Measurements from ENCODE around the gene SLC9A2. TPM values are rescaled to one million over a fixed set of nuclear protein-coding genes. Genes with fewer than 3 reads are reported as not detected.
A peak's percentile ranks its signal among the peaks of the same experiment; 100 is the strongest.

The SLC9A2 gene
- total RNA-seq, 4 donors from 2014 or later = 61.7 to 151 (median 80.6) TPM

- intact Hi-C loops (cut with DNase I; ENCODE audit: low total_unique reads) (no loop called here), in situ Hi-C loops (cut with MboI; ENCODE audit: low pct_ligation_motif_present in 1 of 4, low pct_unique_long_range_greater_than_20kb in 1 of 4, low sequenced_read_pairs in 3 of 4) (no loop called here)
- Histone ChIP-seq H3K27me3 (no peaks in the 10 kb centered on the region), H3K4me1 (peaks cover 11 to 22% (median 13%) of the 10 kb centered on the region in 4 donors), H3K9me3 (no peaks in the 10 kb centered on the region), H3K4me3 (peak overlapping the region; percentile 82 to 97 (median 92)), H3K36me3 (peaks cover 0 to 2% (median under 1%) of the 10 kb centered on the region in 4 donors), H3K27ac (peak overlapping the region; percentile 88 to 92 (median 90))
- TF ChIP-seq CTCF (IDR thresholded peaks at IDR 0.05) (peak in 3 of 5 experiments; percentile 8 to 25 (median 22)), POLR2AphosphoS5 (IDR thresholded peaks at IDR 0.05) (peak; percentile 71 to 94 (median 87)), POLR2A (IDR thresholded peaks at IDR 0.05) (peak; percentile 90), EP300 (IDR thresholded peaks at IDR 0.05; ENCODE audit: low read depth) (no peak)
- DNase-seq = peak; percentile 90
- 0 to 1% methylated on average over 1 to 25 of the region's 52 CpGs for WGBS, 2 donors (ENCODE audit: low coverage in 1 of 2)
Measured at GRCh38 chr2:102736410-102737409, 117.4 kb downstream of the SLC9A2 start.

GRCh38 chr2:102737431-102737830 is 118.1 kb downstream of the SLC9A2 start:
- 69 to 80% methylated on average over 1 of the region's 1 CpG for WGBS, 2 donors (ENCODE audit: low coverage in 1 of 2)
- in situ Hi-C loops (cut with MboI; ENCODE audit: low pct_ligation_motif_present in 1 of 4, low pct_unique_long_range_greater_than_20kb in 1 of 4, low sequenced_read_pairs in 3 of 4) = no loop called here
- Histone ChIP-seq H3K27ac (peak overlapping the region in 1 of 4 donors; percentile 92), H3K27me3 (no peaks in the 10 kb centered on the region), H3K4me3 (peak overlapping the region in 2 of 4 donors; percentile 82 to 90), H3K9me3 (no peaks in the 10 kb centered on the region), H3K4me1 (peaks cover 11 to 22% (median 13%) of the 10 kb centered on the region in 4 donors), H3K36me3 (no peaks in the 10 kb centered on the region)
- DNase-seq = no peak
- TF ChIP-seq POLR2AphosphoS5 (IDR thresholded peaks at IDR 0.05) (no peak), EP300 (IDR thresholded peaks at IDR 0.05; ENCODE audit: low read depth) (no peak), POLR2A (IDR thresholded peaks at IDR 0.05) (no peak), CTCF (IDR thresholded peaks at IDR 0.05) (no peak)
- intact Hi-C loops (cut with DNase I; ENCODE audit: low total_unique reads) = no loop called here

GRCh38 chr2:102743259-102743658 is 123.9 kb downstream of the SLC9A2 start:
- H3K27me3 ChIP-seq = no peaks in the 10 kb centered on the region
- no peaks in the 10 kb centered on the region for H3K4me1 ChIP-seq
- H3K4me3 ChIP-seq = no peak overlapping the region
- no peak for DNase-seq
- in situ Hi-C loops (cut with MboI; ENCODE audit: low pct_ligation_motif_present in 1 of 4, low pct_unique_long_range_greater_than_20kb in 1 of 4, low sequenced_read_pairs in 3 of 4) = no loop called here
- 90 to 95% methylated on average over 3 of the region's 3 CpGs for WGBS, 2 donors (ENCODE audit: low coverage in 1 of 2)
- intact Hi-C loops (cut with DNase I; ENCODE audit: low total_unique reads) = no loop called here
- H3K36me3 ChIP-seq = no peaks in the 10 kb centered on the region
- H3K9me3 ChIP-seq = no peaks in the 10 kb centered on the region
- H3K27ac ChIP-seq = no peak overlapping the region
- TF ChIP-seq POLR2AphosphoS5 (IDR thresholded peaks at IDR 0.05) (no peak), EP300 (IDR thresholded peaks at IDR 0.05; ENCODE audit: low read depth) (no peak), POLR2A (IDR thresholded peaks at IDR 0.05) (no peak), CTCF (IDR thresholded peaks at IDR 0.05) (no peak)

DNA sequence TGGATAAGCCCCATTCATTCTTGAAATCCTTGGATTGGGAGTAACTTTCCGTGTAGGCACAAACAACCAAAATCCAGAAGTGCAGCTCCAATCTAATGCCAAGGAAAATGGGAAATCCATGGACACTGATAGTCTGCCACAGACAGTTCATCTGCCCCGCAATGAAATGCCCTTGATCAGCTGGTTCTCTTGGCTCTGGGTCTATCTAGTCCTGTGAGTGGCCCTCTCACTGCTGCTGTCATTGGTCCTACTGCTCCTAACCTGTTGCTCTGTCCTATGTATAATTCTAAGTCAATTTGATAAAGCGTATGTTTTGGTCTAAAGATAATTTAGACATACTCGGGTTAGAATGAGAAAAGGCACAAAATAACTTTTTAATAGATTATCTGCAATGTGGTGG is 128.8 kb downstream of the SLC9A2 start:
- Histone ChIP-seq H3K27me3 (no peaks in the 10 kb centered on the region), H3K4me3 (no peak overlapping the region), H3K4me1 (no peaks in the 10 kb centered on the region), H3K9me3 (no peaks in the 10 kb centered on the region), H3K36me3 (no peaks in the 10 kb centered on the region), H3K27ac (no peak overlapping the region)
- TF ChIP-seq CTCF (IDR thresholded peaks at IDR 0.05) (no peak), POLR2A (IDR thresholded peaks at IDR 0.05) (no peak), POLR2AphosphoS5 (IDR thresholded peaks at IDR 0.05) (no peak), EP300 (IDR thresholded peaks at IDR 0.05; ENCODE audit: low read depth) (no peak)
- WGBS, 2 donors (ENCODE audit: low coverage in 1 of 2) = 87 to 96% methylated on average over 2 to 4 of the region's 4 CpGs
- in situ Hi-C loops (cut with MboI; ENCODE audit: low pct_ligation_motif_present in 1 of 4, low pct_unique_long_range_greater_than_20kb in 1 of 4, low sequenced_read_pairs in 3 of 4) (no loop called here), intact Hi-C loops (cut with DNase I; ENCODE audit: low total_unique reads) (no loop called here)
- DNase-seq = no peak
